Measurements from ENCODE around the gene TJP1. TPM values are rescaled to one million over a fixed set of nuclear protein-coding genes. Genes with fewer than 3 reads are reported as not detected.

The TJP1 gene
- total RNA-seq, 1 experiment from 2014 or later = 44.3 TPM

DNA sequence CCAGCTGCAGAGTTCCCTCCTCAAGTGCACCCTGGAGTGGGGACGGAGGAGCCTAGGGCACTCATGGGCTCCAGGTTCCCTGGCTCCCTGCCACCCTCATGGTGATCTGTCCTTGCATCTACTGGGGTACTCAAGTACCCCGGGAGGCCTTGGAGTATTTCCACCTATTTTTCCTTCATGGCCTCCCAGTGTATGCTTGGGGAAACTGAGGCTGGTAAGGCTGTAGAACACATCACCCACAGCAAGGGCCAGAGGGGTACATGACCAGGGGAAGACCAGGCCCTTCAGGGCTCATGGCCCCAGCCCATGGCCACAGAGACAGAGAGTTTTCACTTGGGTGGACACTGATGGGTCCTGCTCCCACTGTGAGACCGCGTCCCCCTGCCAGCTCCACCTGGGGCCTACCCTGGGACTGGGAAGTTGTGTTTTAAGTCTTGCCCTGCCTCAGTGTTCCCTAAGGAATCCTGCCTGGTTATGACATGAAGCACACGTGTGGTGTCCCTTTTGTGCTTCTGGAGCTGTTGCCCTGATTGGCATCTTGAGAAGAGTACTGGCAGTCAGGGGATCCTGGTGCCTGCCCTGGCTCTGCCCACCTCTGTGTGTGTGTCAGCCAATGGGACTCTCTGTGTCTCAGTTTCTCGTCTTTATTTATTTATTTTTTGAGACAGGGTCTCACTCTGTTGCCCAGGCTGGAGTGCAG is 132.8 kb downstream of the TJP1 start:
- no peaks in the 10 kb centered on the region for H3K27me3 Mint-ChIP-seq (ENCODE audit: unreplicated experiment)
- DNase-seq = no peak
- BruUV-seq (replicated peaks) = no TSS peak
- no peaks in the 10 kb centered on the region for H3K36me3 Mint-ChIP-seq (ENCODE audit: insufficient read depth, unreplicated experiment)
- no peak overlapping the region for H3K27ac Mint-ChIP-seq (ENCODE audit: unreplicated experiment)
- CTCF ChIA-PET = no interaction called here
- H3K4me3 Mint-ChIP-seq (ENCODE audit: low read depth, unreplicated experiment) = no peak overlapping the region
- H3K9me3 Mint-ChIP-seq (ENCODE audit: low read depth, unreplicated experiment) = no peaks in the 10 kb centered on the region
- H3K4me1 Mint-ChIP-seq (ENCODE audit: low read depth, unreplicated experiment) = no peaks in the 10 kb centered on the region
- TF ChIP-seq, protein P1, sequence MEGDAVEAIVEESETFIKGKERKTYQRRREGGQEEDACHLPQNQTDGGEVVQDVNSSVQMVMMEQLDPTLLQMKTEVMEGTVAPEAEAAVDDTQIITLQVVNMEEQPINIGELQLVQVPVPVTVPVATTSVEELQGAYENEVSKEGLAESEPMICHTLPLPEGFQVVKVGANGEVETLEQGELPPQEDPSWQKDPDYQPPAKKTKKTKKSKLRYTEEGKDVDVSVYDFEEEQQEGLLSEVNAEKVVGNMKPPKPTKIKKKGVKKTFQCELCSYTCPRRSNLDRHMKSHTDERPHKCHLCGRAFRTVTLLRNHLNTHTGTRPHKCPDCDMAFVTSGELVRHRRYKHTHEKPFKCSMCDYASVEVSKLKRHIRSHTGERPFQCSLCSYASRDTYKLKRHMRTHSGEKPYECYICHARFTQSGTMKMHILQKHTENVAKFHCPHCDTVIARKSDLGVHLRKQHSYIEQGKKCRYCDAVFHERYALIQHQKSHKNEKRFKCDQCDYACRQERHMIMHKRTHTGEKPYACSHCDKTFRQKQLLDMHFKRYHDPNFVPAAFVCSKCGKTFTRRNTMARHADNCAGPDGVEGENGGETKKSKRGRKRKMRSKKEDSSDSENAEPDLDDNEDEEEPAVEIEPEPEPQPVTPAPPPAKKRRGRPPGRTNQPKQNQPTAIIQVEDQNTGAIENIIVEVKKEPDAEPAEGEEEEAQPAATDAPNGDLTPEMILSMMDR (IDR thresholded peaks at IDR 0.05; ENCODE audit: unreplicated experiment) = no peak
- intact Hi-C loops (cut with micrococcal nuclease; ENCODE audit: unreplicated experiment) = loop anchor here (10.0 kb wide), 1 partner anchor 55 kb away; no protein-coding TSS in a partner anchor

DNA sequence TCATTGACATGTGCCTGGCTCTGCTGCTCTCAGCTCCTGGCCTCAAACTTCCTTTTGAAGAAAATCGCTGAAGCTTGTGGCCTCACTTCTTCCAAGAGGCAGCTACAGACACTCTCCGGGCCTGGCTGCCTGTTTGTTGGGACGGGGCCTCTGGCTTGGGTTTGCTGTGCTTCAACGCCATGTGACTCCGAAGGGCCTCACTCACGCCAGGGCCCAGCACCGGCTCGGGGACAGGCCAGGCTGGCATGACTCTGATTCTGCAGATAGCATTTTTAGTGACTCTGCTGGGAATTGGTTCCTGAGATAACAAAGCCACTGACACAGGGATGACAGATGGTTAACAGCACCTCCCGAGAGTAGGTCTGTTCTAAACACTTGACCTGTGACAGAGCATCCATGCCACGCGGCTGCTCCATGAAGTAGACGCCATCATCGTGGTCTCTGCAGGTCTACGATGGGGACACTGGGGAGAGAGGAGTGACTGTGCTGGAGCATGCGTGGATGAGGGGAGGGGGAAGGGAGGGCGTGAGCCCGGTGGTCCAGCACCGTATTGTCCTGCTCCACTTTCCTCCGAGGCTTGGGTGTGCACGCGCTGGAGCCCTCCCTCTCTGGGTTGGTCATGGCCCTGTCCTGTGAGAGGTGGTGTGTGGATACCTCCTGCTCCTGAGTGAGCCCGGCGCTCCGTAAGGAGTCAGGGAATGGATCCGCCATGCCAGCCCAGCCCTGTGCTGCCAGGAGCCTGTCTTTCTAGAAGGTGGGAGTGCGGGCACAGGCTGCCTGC is 133.6 kb downstream of the TJP1 start:
- DNase-seq = no peak
- H3K27ac Mint-ChIP-seq (ENCODE audit: unreplicated experiment) = no peak overlapping the region
- BruUV-seq (replicated peaks) = no TSS peak
- no peaks in the 10 kb centered on the region for H3K4me1 Mint-ChIP-seq (ENCODE audit: low read depth, unreplicated experiment)
- CTCF ChIA-PET = no interaction called here
- no peaks in the 10 kb centered on the region for H3K36me3 Mint-ChIP-seq (ENCODE audit: insufficient read depth, unreplicated experiment)
- no peaks in the 10 kb centered on the region for H3K9me3 Mint-ChIP-seq (ENCODE audit: low read depth, unreplicated experiment)
- H3K27me3 Mint-ChIP-seq (ENCODE audit: unreplicated experiment) = no peaks in the 10 kb centered on the region
- TF ChIP-seq, protein P1 (IDR thresholded peaks at IDR 0.05; ENCODE audit: unreplicated experiment) = no peak
- intact Hi-C loops (cut with micrococcal nuclease; ENCODE audit: unreplicated experiment) = loop anchor here (10.0 kb wide), 1 partner anchor 56 kb away; no protein-coding TSS in a partner anchor
- H3K4me3 Mint-ChIP-seq (ENCODE audit: low read depth, unreplicated experiment) = no peak overlapping the region

DNA sequence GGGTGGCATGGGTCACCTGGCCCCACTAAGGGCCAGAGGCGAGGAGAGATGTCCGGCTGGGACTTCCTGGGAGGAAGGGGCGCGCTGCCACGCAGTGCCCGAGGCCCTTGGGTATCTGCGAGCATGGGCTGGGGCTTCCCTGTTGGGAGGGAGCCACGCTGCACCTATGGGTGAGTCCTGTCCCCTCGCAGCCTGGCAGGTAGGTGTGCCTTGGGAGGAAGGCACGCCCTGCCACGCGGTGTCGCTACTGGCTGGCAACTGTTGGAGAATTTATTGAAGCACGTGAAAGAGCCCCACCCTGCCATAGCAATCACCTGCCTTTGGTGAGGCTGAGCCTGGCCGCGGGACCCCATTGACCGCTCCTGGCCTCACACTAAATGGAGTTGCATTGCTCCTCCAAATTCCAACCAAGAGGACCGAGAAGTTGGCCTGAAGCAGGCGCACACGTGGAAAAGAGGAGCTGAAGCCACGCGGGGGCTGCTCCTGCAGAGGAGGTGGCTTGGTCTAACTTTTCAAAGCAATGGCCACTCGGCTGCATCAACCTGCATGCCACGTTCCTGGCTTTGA is 134.2 kb downstream of the TJP1 start:
- Mint-ChIP-seq H3K4me3 (ENCODE audit: low read depth, unreplicated experiment) (no peak overlapping the region), H3K9me3 (ENCODE audit: low read depth, unreplicated experiment) (no peaks in the 10 kb centered on the region), H3K4me1 (ENCODE audit: low read depth, unreplicated experiment) (no peaks in the 10 kb centered on the region), H3K36me3 (ENCODE audit: insufficient read depth, unreplicated experiment) (no peaks in the 10 kb centered on the region), H3K27ac (ENCODE audit: unreplicated experiment) (no peak overlapping the region), H3K27me3 (ENCODE audit: unreplicated experiment) (no peaks in the 10 kb centered on the region)
- TF ChIP-seq, protein P1 (IDR thresholded peaks at IDR 0.05; ENCODE audit: unreplicated experiment) = no peak
- CTCF ChIA-PET = no interaction called here
- BruUV-seq (replicated peaks) = no TSS peak
- peak; percentile 26 for DNase-seq
- intact Hi-C loops (cut with micrococcal nuclease; ENCODE audit: unreplicated experiment) = loop anchor here (10.0 kb wide), 1 partner anchor 57 kb away; no protein-coding TSS in a partner anchor

DNA sequence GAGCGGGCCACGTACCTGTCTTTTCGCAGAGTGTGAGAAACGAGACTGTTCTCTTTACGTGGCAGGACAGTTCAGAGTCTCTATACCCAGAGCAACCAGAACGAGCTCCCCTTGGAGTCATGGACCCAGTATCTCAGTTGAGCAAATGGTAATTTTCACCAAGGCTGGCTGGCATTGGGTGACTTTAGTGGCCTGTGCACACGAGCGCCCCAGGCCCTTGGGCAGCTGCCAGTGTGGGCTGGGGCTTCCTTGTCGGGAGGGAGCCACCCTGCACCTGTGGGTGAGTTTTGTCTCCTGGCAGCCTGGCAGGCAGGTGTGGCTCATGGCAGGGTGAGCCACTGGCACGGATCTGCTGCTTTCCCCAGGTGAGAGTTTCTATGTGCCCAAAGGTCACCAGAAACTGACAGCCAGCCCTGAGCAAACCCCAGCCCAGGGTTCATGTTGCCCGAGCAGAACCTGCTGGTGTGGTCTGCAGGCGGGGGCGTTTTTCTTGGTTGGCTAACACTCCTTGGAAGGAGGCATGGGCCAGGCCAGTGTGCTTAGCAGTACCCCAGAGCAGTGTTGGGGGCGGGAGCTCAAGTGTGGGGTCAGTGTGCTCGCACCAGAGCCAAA is 135.0 kb downstream of the TJP1 start:
- Mint-ChIP-seq H3K4me3 (ENCODE audit: low read depth, unreplicated experiment) (no peak overlapping the region), H3K27me3 (ENCODE audit: unreplicated experiment) (no peaks in the 10 kb centered on the region), H3K36me3 (ENCODE audit: insufficient read depth, unreplicated experiment) (no peaks in the 10 kb centered on the region), H3K27ac (ENCODE audit: unreplicated experiment) (no peak overlapping the region), H3K9me3 (ENCODE audit: low read depth, unreplicated experiment) (no peaks in the 10 kb centered on the region), H3K4me1 (ENCODE audit: low read depth, unreplicated experiment) (no peaks in the 10 kb centered on the region)
- CTCF ChIA-PET = no interaction called here
- intact Hi-C loops (cut with micrococcal nuclease; ENCODE audit: unreplicated experiment) = loop anchor here (10.0 kb wide), 1 partner anchor 57 kb away; no protein-coding TSS in a partner anchor
- BruUV-seq (replicated peaks) = no TSS peak
- no peak for DNase-seq
- TF ChIP-seq, protein P1 (IDR thresholded peaks at IDR 0.05; ENCODE audit: unreplicated experiment) = no peak
